Ureter (tissue), 1 donor: ENCODE data around the gene ZNF701. TPM values are rescaled to one million over a fixed set of nuclear protein-coding genes. Genes with fewer than 3 reads are reported as not detected.

Experiments used
- total RNA-seq: library from RNA; stranded (reverse); gene quantifications from one replicate; pipeline ENCODE4 v1.2.4, GENCODE V29; 2023
- donor health status: DM: yes; HTN: yes; CAD: no.

The ZNF701 gene
- total RNA-seq, 1 donor from 2014 or later = 29.7 TPM

Other genes with a start within 250 kb of the ZNF701 start
- gene ZNF610, start 234.0 kb upstream of the ZNF701 start, total RNA-seq = 6.9 TPM
- gene ZNF880, start 200.4 kb upstream of the ZNF701 start, total RNA-seq = 37.5 TPM
- 56.3 TPM for gene ZNF528, start 172.4 kb upstream of the ZNF701 start, total RNA-seq
- gene ZNF534, start 141.1 kb upstream of the ZNF701 start, total RNA-seq = not detected
- gene ZNF578, start 116.7 kb upstream of the ZNF701 start, total RNA-seq = 5.1 TPM
- 23.4 TPM for gene ZNF808, start 42.6 kb upstream of the ZNF701 start, total RNA-seq
- 110 TPM for gene ZNF83, start 68.1 kb downstream of the ZNF701 start, total RNA-seq
- 27.9 TPM for gene ZNF611, start 164.8 kb downstream of the ZNF701 start, total RNA-seq
- gene ZNF600, start 216.5 kb downstream of the ZNF701 start, total RNA-seq = 23.0 TPM